GM18868 (cell line): ENCODE data around the gene KLHL40.

Source experiments
- ATAC-seq: cut with Tn5 transposase; IDR thresholded peaks from one replicate; pipeline ENCODE4 v1.9.1; 2021; ENCODE audit warnings: mild to moderate bottlenecking, moderate library complexity; ENCODE audit not compliant: unreplicated experiment

The KLHL40 gene

DNA sequence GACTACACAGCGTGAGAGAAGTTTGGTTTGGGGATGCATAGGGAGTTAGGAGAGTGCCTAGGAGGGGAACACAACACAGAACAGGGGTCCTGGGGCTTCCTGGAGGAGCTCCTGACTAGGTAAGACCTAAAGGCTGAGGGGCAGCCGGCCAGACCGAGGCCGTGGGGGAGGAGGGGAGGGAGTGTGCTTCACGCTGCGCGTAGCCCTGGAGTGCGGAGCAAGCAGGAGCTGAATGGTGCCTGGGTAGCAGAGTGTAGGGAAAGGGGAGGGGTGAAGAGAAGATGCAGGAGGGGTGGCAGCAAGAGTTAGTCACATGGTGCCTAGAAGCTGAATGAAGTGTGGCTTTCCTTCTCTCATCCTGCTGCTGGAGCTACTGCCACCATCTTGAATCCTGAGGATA lies 49.7 kb downstream of the KLHL40 start:
- ATAC-seq, result no peak

- no peak for ATAC-seq
These were observed 50.3 kb downstream of the KLHL40 start for GRCh38 chr3:42735615-42736014.

DNA sequence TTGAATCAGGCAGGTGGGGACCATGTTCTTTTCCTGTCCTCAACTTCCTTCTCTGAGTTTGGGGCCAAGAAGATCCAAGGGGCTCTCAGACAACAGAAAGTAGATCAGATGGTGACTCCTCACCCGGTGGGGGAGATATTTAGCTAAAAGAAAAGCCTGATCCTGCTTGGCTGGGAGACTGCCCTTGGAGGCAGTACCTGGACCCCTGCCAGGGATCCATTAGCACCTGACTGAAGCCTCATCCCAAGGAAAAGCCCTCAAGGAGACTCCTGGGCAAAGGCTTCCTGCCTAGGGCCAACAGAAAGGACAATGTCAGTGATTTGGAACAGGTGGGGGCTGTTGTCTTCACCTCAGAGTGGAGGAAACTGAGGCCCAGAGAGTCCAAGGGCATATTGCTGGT lies 50.7 kb downstream of the KLHL40 start:
- no peak for ATAC-seq

GRCh38 chr3:42736531-42736930 lies 51.2 kb downstream of the KLHL40 start:
- ATAC-seq, result no peak

- no peak for ATAC-seq
These were observed 54.2 kb downstream of the KLHL40 start for GRCh38 chr3:42739401-42740158.

- no peak for ATAC-seq
These were observed 56.5 kb downstream of the KLHL40 start for GRCh38 chr3:42741796-42742195.
